Right cardiac atrium (tissue), 5 donors: ENCODE measurements around the gene DSG1. TPM values are rescaled to one million over a fixed set of nuclear protein-coding genes. Genes with fewer than 3 reads are reported as not detected.

ENCODE experiments used
- ATAC-seq, 2 donors: fragments of 200-7000 bp; cut with Tn5 transposase; one replicate each; pipeline versions ENCODE4 v1.8.0 to v1.9.1; 2020; ENCODE audit warnings: moderate library complexity in 2 of 2, mild to moderate bottlenecking in 1 of 2
- DNase-seq, 3 donors: peaks; one replicate each; pipeline ENCODE4 v3.0.0-alpha.2; 2020
- H3K27ac ChIP-seq: one replicate; pipeline ENCODE4 v1.5.1; 2013; ENCODE audit warnings: mild to moderate bottlenecking, low read length, control low read depth, moderate library complexity
- H3K27me3 ChIP-seq: one replicate; pipeline ENCODE4 v1.6.1; 2013; ENCODE audit not compliant: control insufficient read depth, insufficient read depth
- H3K4me1 ChIP-seq: one replicate; pipeline ENCODE4 v1.6.1; 2013; ENCODE audit warnings: low read length; ENCODE audit not compliant: control insufficient read depth, insufficient read depth
- H3K4me3 ChIP-seq: one replicate; pipeline ENCODE4 v1.5.1; 2013; ENCODE audit warnings: low read length, control low read depth
- H3K9me3 ChIP-seq: one replicate; pipeline ENCODE4 v1.6.1; 2013; ENCODE audit warnings: low read length; ENCODE audit not compliant: control insufficient read depth
- WGBS: extraction: QIAGEN DNeasy Blood & Tissue Kit; methylation state at CpG from one replicate; pipeline ENCODE4 v1.1.7; 2013; 5-methylcytosine and 5-hydroxymethylcytosine counted together
- intact Hi-C, 4 donors: fragments of 100-400 bp; cut with DNase I; formaldehyde crosslinking; loops; one replicate each; pipeline versions ENCODE4 v1.11.0 to v1.14.0; 2022 to 2023
- polyA plus RNA-seq: library from polyadenylated mRNA; stranded (reverse); fragments of 200-250 nt; gene quantifications from one replicate; pipeline ENCODE4 v1.2.3, GENCODE V29; 2013
- total RNA-seq, 4 donors: library from RNA; stranded (reverse); fragmentation: NEBNext Ultra II Directional; extraction: Animal tissue kit (Norgen Biotek cat#: 25700); gene quantifications; one replicate each; pipeline ENCODE4 v1.2.1, GENCODE V29; 2021
- donor health status: healthy with polysubstance abuse.
- donor health status: DM: no; HTN: yes; CAD: no.
- donor health status: DM: no; HTN: no; CAD: no.
- donor health status: DM: no; HTN: yes; CAD: no; lungs with severe emphysema.
- donor health status: DM: yes; HTN: yes; CAD: no.

Gene DSG1
- total and polyA plus RNA-seq, 5 donors, result 0.34 to 4.3 (median 1.4) TPM

- H3K9me3 ChIP-seq, result no peaks in the 10 kb centered on the region
- no peaks in the 10 kb centered on the region for H3K4me1 ChIP-seq
- no peak overlapping the region for H3K4me3 ChIP-seq
- intact Hi-C loops, result no loop called here
- H3K27ac ChIP-seq, result no peak overlapping the region
- DNase-seq, result no peak
- ATAC-seq, result no peak
- no peaks in the 10 kb centered on the region for H3K27me3 ChIP-seq
Measured at GRCh38 chr18:31291688-31292087, 26.3 kb upstream of the DSG1 start.

- Histone ChIP-seq H3K4me1 (no peaks in the 10 kb centered on the region), H3K27me3 (no peaks in the 10 kb centered on the region), H3K4me3 (no peak overlapping the region), H3K27ac (no peak overlapping the region), H3K9me3 (no peaks in the 10 kb centered on the region)
- 94% methylated on average over 5 of the region's 5 CpGs for WGBS
- ATAC-seq (no peak), DNase-seq (no peak)
- intact Hi-C loops, result no loop called here
Measured at GRCh38 chr18:31294199-31294747, 23.7 kb upstream of the DSG1 start.

- ATAC-seq (no peak), DNase-seq (no peak)
- intact Hi-C loops, result no loop called here
- Histone ChIP-seq H3K4me3 (no peak overlapping the region), H3K4me1 (peaks cover 2% of the 10 kb centered on the region), H3K27ac (no peak overlapping the region), H3K9me3 (no peaks in the 10 kb centered on the region), H3K27me3 (no peaks in the 10 kb centered on the region)
- WGBS, result 96% methylated on average over 2 of the region's 2 CpGs
Measured at GRCh38 chr18:31297248-31297647, 20.7 kb upstream of the DSG1 start.

- ATAC-seq, result peak in 1 of 2 donors; percentile 60
- H3K27ac ChIP-seq, result no peak overlapping the region
- intact Hi-C loops, result no loop called here
Measured at GRCh38 chr18:31301201-31301655, 16.7 kb upstream of the DSG1 start.

GRCh38 chr18:31302991-31303390, 15.0 kb upstream of the DSG1 start:
- no peak for DNase-seq
- intact Hi-C loops, result no loop called here
- Histone ChIP-seq H3K27me3 (no peaks in the 10 kb centered on the region), H3K4me1 (peaks cover 2% of the 10 kb centered on the region), H3K9me3 (no peaks in the 10 kb centered on the region), H3K27ac (no peak overlapping the region), H3K4me3 (no peak overlapping the region)
- ATAC-seq, result no peak

More at GRCh38 chr18:31301201-31301655, 16.7 kb upstream of the DSG1 start:
- H3K4me3 ChIP-seq, result no peak overlapping the region
- H3K27me3 ChIP-seq, result no peaks in the 10 kb centered on the region
- peaks cover 2% of the 10 kb centered on the region for H3K4me1 ChIP-seq
- no peaks in the 10 kb centered on the region for H3K9me3 ChIP-seq
- no peak for DNase-seq
- WGBS, result 46% methylated on average over 3 of the region's 3 CpGs

- Histone ChIP-seq H3K4me3 (no peak overlapping the region), H3K4me1 (peaks cover 2% of the 10 kb centered on the region), H3K27me3 (no peaks in the 10 kb centered on the region), H3K27ac (no peak overlapping the region), H3K9me3 (no peaks in the 10 kb centered on the region)
- WGBS, result 92% methylated on average over 3 of the region's 3 CpGs
- DNase-seq, result no peak
- intact Hi-C loops, result no loop called here
- no peak for ATAC-seq
Measured at GRCh38 chr18:31303771-31304170, 14.2 kb upstream of the DSG1 start.

GRCh38 chr18:31309115-31309514, 8.8 kb upstream of the DSG1 start:
- Histone ChIP-seq H3K4me1 (no peaks in the 10 kb centered on the region), H3K4me3 (no peak overlapping the region), H3K9me3 (no peaks in the 10 kb centered on the region), H3K27ac (no peak overlapping the region), H3K27me3 (no peaks in the 10 kb centered on the region)
- DNase-seq, result no peak
- ATAC-seq, result no peak
- 97% methylated on average over 2 of the region's 2 CpGs for WGBS
- intact Hi-C loops, result no loop called here

GRCh38 chr18:31316974-31317373, 986 bp upstream of the DSG1 start:
- intact Hi-C loops, result no loop called here
- Histone ChIP-seq H3K27me3 (no peaks in the 10 kb centered on the region), H3K4me3 (no peak overlapping the region), H3K4me1 (no peaks in the 10 kb centered on the region), H3K9me3 (no peaks in the 10 kb centered on the region), H3K27ac (no peak overlapping the region)
- no peak for DNase-seq
- 39% methylated on average over 4 of the region's 4 CpGs for WGBS
- peak; percentile 49 to 68 for ATAC-seq

- no peak overlapping the region for H3K4me3 ChIP-seq
- no peaks in the 10 kb centered on the region for H3K9me3 ChIP-seq
- no peak overlapping the region for H3K27ac ChIP-seq
- DNase-seq (no peak), ATAC-seq (no peak)
- 60% methylated on average over 2 of the region's 2 CpGs for WGBS
- intact Hi-C loops, result no loop called here
- H3K27me3 ChIP-seq, result no peaks in the 10 kb centered on the region
- H3K4me1 ChIP-seq, result peaks cover 2% of the 10 kb centered on the region
Measured at GRCh38 chr18:31321719-31322118, 3.8 kb downstream of the DSG1 start.

GRCh38 chr18:31325051-31325450, 7.1 kb downstream of the DSG1 start:
- intact Hi-C loops, result no loop called here
- no peaks in the 10 kb centered on the region for H3K27me3 ChIP-seq
- peak; percentile 79 to 91 for ATAC-seq
- peaks cover 2% of the 10 kb centered on the region for H3K4me1 ChIP-seq
- no peaks in the 10 kb centered on the region for H3K9me3 ChIP-seq
- DNase-seq, result peak in 2 of 3 donors; percentile 15 to 36
- WGBS, result 45% methylated on average over 3 of the region's 3 CpGs
- H3K4me3 ChIP-seq, result no peak overlapping the region
- no peak overlapping the region for H3K27ac ChIP-seq

- H3K27me3 ChIP-seq, result no peaks in the 10 kb centered on the region
- no peak overlapping the region for H3K27ac ChIP-seq
- no peak overlapping the region for H3K4me3 ChIP-seq
- no peak for ATAC-seq
- intact Hi-C loops, result no loop called here
- H3K9me3 ChIP-seq, result no peaks in the 10 kb centered on the region
- 63% methylated on average over 7 of the region's 7 CpGs for WGBS
- no peak for DNase-seq
- H3K4me1 ChIP-seq, result no peaks in the 10 kb centered on the region
Measured at GRCh38 chr18:31329787-31330438, 12.0 kb downstream of the DSG1 start.

GRCh38 chr18:31343454-31343853, 25.5 kb downstream of the DSG1 start:
- WGBS, result 89% methylated on average over 4 of the region's 4 CpGs
- DNase-seq (no peak), ATAC-seq (no peak)
- no peak overlapping the region for H3K27ac ChIP-seq
- no peaks in the 10 kb centered on the region for H3K4me1 ChIP-seq
- no peaks in the 10 kb centered on the region for H3K27me3 ChIP-seq
- no peak overlapping the region for H3K4me3 ChIP-seq
- no peaks in the 10 kb centered on the region for H3K9me3 ChIP-seq
- intact Hi-C loops, result no loop called here
